ENCODE data around the gene RBMS2. TPM values are rescaled to one million over a fixed set of nuclear protein-coding genes. Genes with fewer than 3 reads are reported as not detected.

Gene RBMS2
- total RNA-seq (2013; cell fraction: nucleolus; rRNA removed) = 3.9 and 4.8 TPM in 2 replicates
- total RNA-seq (2014; rRNA removed) (1.5 and 1.6 TPM in 2 replicates), total RNA-seq (2014; rRNA removed; fragmentation: Illumina TruSeq; extraction: Trizol) (2.1 and 2.2 TPM in 2 replicates), total RNA-seq (2021) (7.1 and 7.2 TPM in 2 replicates), polyA plus RNA-seq (2011; rRNA removed) (0.40 and 0.56 TPM in 2 replicates), polyA plus RNA-seq (2014; fragmentation: Illumina TruSeq; extraction: Trizol) (5.6 and 6.0 TPM in 2 replicates), polyA plus RNA-seq (2014; fragmentation: Nextera tagmentation; extraction: Ambion mirVana) (1 to 10 TPM in 1 of 2 experiments, under 1 TPM in 1; 0.90 to 1.1 TPM), polyA plus RNA-seq (2014; rRNA removed) (3.1 and 3.9 TPM in 2 replicates), polyA plus RNA-seq (2016; fragmentation: Nextera tagmentation; extraction: Ambion mirVana) (1 to 10 TPM; 2.7 to 3.2 TPM), polyA minus RNA-seq (2011; rRNA and poly(A)+ RNA removed) (3.2 and 20.0 TPM in 2 replicates), Bru-seq, nascent RNA (percentile 47 among the genes with signal in this experiment), BruChase-seq, experiment 1, labeled RNA remaining after a 6-hour chase (percentile 56 among the genes with signal in this experiment), BruChase-seq, experiment 2, labeled RNA remaining after a 2-hour chase (percentile 53 among the genes with signal in this experiment)
- polyA plus RNA-seq (2011; ENCODE audit: low read depth) = 1.3 TPM
- 0.46 and 0.59 TPM in 2 replicates for polyA plus RNA-seq (2011; cell fraction: cytosol; rRNA removed)
- 0.43 and 0.48 TPM in 2 replicates for polyA plus RNA-seq (2011; cell fraction: nucleus; rRNA removed)
- 2.2 and 6.9 TPM in 2 replicates for polyA plus RNA-seq (2012)
- polyA minus RNA-seq (2011; cell fraction: cytosol; rRNA and poly(A)+ RNA removed) = 0.53 and 1.1 TPM in 2 replicates
- polyA minus RNA-seq (2011; cell fraction: nucleus; rRNA and poly(A)+ RNA removed) = 0.19 and 0.36 TPM in 2 replicates
- long read RNA-seq, experiment 1 = 0 reads
- long read RNA-seq, experiment 2, partial matches to known transcripts = 0 of 3 reads
- long read RNA-seq, experiment 2, other reads (novel, unspliced or antisense) = 3 of 3 reads

DNA sequence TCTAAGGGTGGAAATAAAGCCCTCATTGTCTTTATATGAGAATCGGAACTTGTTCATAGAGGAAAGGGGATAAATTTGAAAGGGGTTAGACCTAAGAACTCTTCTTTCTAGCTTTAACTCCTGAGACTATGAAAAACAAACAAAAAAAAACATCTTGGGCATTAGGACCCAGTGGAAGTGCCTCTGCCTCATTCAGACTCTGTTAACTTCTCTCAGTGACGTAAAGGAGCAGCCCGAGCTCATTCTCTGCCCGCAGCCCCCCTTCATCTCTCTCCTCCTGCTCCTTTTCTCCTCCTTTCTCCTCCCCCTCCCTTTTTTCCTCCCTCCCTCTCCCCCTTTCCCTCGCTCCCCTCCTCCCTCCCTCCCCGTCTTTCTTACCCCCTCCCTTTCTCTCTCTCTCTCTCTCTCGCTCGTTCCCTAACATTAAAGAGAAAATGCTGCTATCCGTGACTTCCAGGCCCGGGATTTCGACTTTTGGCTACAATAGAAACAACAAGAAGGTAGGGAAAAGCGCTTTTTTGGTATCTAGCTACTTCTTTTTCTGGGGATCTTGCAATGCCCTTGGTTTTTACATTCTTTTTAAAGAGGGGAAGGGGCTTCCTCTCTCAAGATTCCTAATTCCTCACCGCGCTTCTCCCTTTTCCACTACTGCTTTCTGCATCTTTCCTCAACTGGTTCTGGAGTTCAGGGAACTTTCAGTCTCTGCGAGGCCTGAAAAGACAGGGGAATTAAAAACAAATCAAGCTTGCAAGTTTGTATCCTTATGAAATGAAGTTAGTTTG, at the start of gene RBMS2:
Gene RBMS2, plus strand, starts transcription at position 231 of the 782 bp plus-strand sequence. Its CDS starts 204 bp downstream, at position 435.
- ATAC-seq = peak; percentile 95
- peak; percentile 83 for FAIRE-seq
- in situ Hi-C loops (cut with MboI) (loop anchor here (5.0 kb wide), 1 partner anchor 71 kb away; no protein-coding TSS in a partner anchor), intact Hi-C loops (cut with micrococcal nuclease; ENCODE audit: unreplicated experiment) (no loop called here)
- H3K27me3 ChIP-seq (replicated peaks in 1 of 2; ENCODE audit: control insufficient read depth in 2 of 2, insufficient read depth in 2 of 2, low read length in 1 of 2) = no peaks in the 10 kb centered on the region; a peak in 1 of 4 replicates
- TF ChIP-seq CBFB (IDR thresholded peaks at IDR 0.05; ENCODE audit: low read depth) (no peak), BMI1 (IDR thresholded peaks at IDR 0.05; ENCODE audit: borderline replicate concordance) (no peak), CREB1 (IDR thresholded peaks at IDR 0.05; ENCODE audit: low read depth) (peak; percentile 79), CREM (IDR thresholded peaks at IDR 0.05; ENCODE audit: low read depth) (peak; percentile 63), ATF7 (IDR thresholded peaks at IDR 0.05; ENCODE audit: low read depth) (peak; percentile 84), RB1 (IDR thresholded peaks at IDR 0.05; ENCODE audit: borderline replicate concordance) (no peak), MXI1 (IDR thresholded peaks at IDR 0.05; ENCODE audit: low read depth, low read length) (no peak), GATAD2B (conservative IDR thresholded peaks at IDR 0.05; ENCODE audit: low read depth) (no peak), STAT1 (conservative IDR thresholded peaks at IDR 0.05) (no peak), JUND (IDR thresholded peaks at IDR 0.05; ENCODE audit: low read depth, low read length) (no peak), NBN (IDR thresholded peaks at IDR 0.05) (peak; percentile 54; the same call in 1 of the 2 replicates), POLR2A (IDR thresholded peaks at IDR 0.05; ENCODE audit: low read depth, low read length) (no peak)
- TF ChIP-seq, protein P1, sequence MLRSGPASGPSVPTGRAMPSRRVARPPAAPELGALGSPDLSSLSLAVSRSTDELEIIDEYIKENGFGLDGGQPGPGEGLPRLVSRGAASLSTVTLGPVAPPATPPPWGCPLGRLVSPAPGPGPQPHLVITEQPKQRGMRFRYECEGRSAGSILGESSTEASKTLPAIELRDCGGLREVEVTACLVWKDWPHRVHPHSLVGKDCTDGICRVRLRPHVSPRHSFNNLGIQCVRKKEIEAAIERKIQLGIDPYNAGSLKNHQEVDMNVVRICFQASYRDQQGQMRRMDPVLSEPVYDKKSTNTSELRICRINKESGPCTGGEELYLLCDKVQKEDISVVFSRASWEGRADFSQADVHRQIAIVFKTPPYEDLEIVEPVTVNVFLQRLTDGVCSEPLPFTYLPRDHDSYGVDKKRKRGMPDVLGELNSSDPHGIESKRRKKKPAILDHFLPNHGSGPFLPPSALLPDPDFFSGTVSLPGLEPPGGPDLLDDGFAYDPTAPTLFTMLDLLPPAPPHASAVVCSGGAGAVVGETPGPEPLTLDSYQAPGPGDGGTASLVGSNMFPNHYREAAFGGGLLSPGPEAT (IDR thresholded peaks at IDR 0.05; ENCODE audit: low read depth) = peak; percentile 64; the same call in 1 of the 2 replicates
- TF ChIP-seq, protein P2, sequence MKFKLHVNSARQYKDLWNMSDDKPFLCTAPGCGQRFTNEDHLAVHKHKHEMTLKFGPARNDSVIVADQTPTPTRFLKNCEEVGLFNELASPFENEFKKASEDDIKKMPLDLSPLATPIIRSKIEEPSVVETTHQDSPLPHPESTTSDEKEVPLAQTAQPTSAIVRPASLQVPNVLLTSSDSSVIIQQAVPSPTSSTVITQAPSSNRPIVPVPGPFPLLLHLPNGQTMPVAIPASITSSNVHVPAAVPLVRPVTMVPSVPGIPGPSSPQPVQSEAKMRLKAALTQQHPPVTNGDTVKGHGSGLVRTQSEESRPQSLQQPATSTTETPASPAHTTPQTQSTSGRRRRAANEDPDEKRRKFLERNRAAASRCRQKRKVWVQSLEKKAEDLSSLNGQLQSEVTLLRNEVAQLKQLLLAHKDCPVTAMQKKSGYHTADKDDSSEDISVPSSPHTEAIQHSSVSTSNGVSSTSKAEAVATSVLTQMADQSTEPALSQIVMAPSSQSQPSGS (IDR thresholded peaks at IDR 0.05; ENCODE audit: low read length) = 0 out of 2 replicates have a peak, but pooled peaks have one; percentile 31
- no peaks in the 10 kb centered on the region for H3K79me2 ChIP-seq (ENCODE audit: control insufficient read depth, insufficient read depth, low read length)
- BruUV-seq (replicated peaks) = no TSS peak
- H4K20me1 ChIP-seq (ENCODE audit: control insufficient read depth, insufficient read depth) = no peaks in the 10 kb centered on the region
- peak within 1 kb of the TSS; percentile 72 for H3K4me2 ChIP-seq (ENCODE audit: control insufficient read depth, insufficient read depth)
- no peaks in the 10 kb centered on the region for H3K36me3 ChIP-seq (ENCODE audit: control insufficient read depth in 2 of 2, insufficient read depth in 2 of 2, low read length in 1 of 2)
- peaks cover 4% of the 10 kb centered on the region; the same call in 1 of the 2 replicates for H3K4me1 ChIP-seq (ENCODE audit: control insufficient read depth, insufficient read depth, low read length)
- 19% methylated on average over 10 of the region's 15 CpGs for WGBS (ENCODE audit: insufficient coverage, insufficient replicate concordance, low lambda C conversion rate, missing lambda C conversion rate)
- ChIA-PET SMC1A (ENCODE audit: uncharacterized antibody, unreplicated experiment) (interaction anchor here (0.6 to 2.7 kb wide), 11 partner anchors 16 to 236 kb away, joined by 3 to 10 read pairs (median 3); no protein-coding TSS in a partner anchor), POLR2A (interaction anchor here (0.5 to 1.9 kb wide), 9 partner anchors 45 to 791 kb away, joined by 3 to 7 read pairs (median 4); partner anchors contain the start of gene BAZ2A), RAD21 (ENCODE audit: unreplicated experiment) (interaction anchor here (0.6 to 1.5 kb wide), 4 partner anchors 9 to 115 kb away, joined by 3 to 11 read pairs (median 4); no protein-coding TSS in a partner anchor), CTCF (interaction anchor here (0.7 to 3.6 kb wide), 11 partner anchors 8 to 114 kb away, joined by 3 to 18 read pairs (median 5); no protein-coding TSS in a partner anchor)
- peak within 1 kb of the TSS; percentile 54 for H3K9ac ChIP-seq (ENCODE audit: control insufficient read depth, insufficient read depth, low read length)
- peak within 1 kb of the TSS; percentile 55; the same call in 1 of the 2 replicates for H3K4me3 ChIP-seq
- H3K9me3 ChIP-seq (replicated peaks; ENCODE audit: control insufficient read depth, insufficient read depth, low read length) = no peaks in the 10 kb centered on the region
- no peak for DNase-seq (ENCODE audit: low read depth, low spot score)
- H3K27ac ChIP-seq (ENCODE audit: control insufficient read depth, insufficient read depth) = 0 out of 2 replicates have a peak within 1 kb of the TSS, but pooled peaks have one; percentile 18
- H2AFZ ChIP-seq (ENCODE audit: control insufficient read depth, low read depth, low read length) = peak within 1 kb of the TSS; percentile 79
